Measurements from ENCODE around the gene PRR19. TPM values are rescaled to one million over a fixed set of nuclear protein-coding genes. Genes with fewer than 3 reads are reported as not detected.

PRR19 gene
- total and polyA plus RNA-seq, 10 of the 15 experiments (the other 5 are each of a cell fraction or from before 2014, with no cell fraction given): 0.09 to 1.7 (median 0.73) TPM; not detected in 1

DNA sequence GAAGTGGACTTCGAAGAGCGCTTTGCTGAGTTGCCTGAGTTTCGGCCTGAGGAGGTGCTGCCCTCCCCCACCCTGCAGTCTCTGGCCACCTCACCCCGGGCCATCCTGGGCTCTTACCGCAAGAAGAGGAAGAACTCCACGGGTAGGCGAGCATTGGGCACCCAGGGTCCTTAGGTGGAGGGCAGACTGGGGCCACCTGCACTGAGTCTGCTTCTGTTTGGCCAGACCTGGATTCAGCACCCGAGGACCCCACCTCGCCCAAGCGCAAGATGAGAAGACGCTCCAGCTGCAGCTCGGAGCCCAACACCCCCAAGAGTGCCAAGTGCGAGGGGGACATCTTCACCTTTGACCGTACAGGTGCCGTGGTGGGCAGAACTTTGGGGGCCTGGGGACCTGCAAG is 8.0 kb upstream of the PRR19 start:
- ATAC-seq: no peak
- H2AFZ ChIP-seq (ENCODE audit: control insufficient read depth, low read depth, low read length): no peak overlapping the region
- DNase-seq (ENCODE audit: low read depth, low spot score): no peak
- no peak overlapping the region for H3K27ac ChIP-seq (ENCODE audit: control insufficient read depth, insufficient read depth)
- H3K36me3 ChIP-seq (ENCODE audit: control insufficient read depth in 2 of 2, insufficient read depth in 2 of 2, low read length in 1 of 2): peaks cover 17 to 25% of the 10 kb centered on the region in 2 experiments; a peak in 3 of 4 replicates
- no peaks in the 10 kb centered on the region for H3K9me3 ChIP-seq (replicated peaks; ENCODE audit: control insufficient read depth, insufficient read depth, low read length)
- intact Hi-C loops (cut with micrococcal nuclease; ENCODE audit: unreplicated experiment) (no loop called here), in situ Hi-C loops (cut with MboI) (no loop called here)
- no peaks in the 10 kb centered on the region; the same call in 1 of the 2 replicates for H3K4me1 ChIP-seq (ENCODE audit: control insufficient read depth, insufficient read depth, low read length)
- no peak overlapping the region for H3K9ac ChIP-seq (ENCODE audit: control insufficient read depth, insufficient read depth, low read length)
- POLR2A ChIA-PET: no interaction called here
- H4K20me1 ChIP-seq (ENCODE audit: control insufficient read depth, insufficient read depth): no peaks in the 10 kb centered on the region
- FAIRE-seq: no peak
- CTCF ChIA-PET: interaction anchor here (0.9 to 3.2 kb wide), 3 partner anchors 49 to 185 kb away, joined by 3 to 25 read pairs (median 4); partner anchors contain the start of gene POU2F2
- H3K79me2 ChIP-seq (ENCODE audit: control insufficient read depth, insufficient read depth, low read length): no peaks in the 10 kb centered on the region
- BruUV-seq (replicated peaks): no TSS peak
- RAD21 ChIA-PET (ENCODE audit: unreplicated experiment): no interaction called here
- H3K4me3 ChIP-seq: no peak overlapping the region
- SMC1A ChIA-PET (ENCODE audit: uncharacterized antibody, unreplicated experiment): no interaction called here
- H3K27me3 ChIP-seq (replicated peaks in 1 of 2; ENCODE audit: control insufficient read depth in 2 of 2, insufficient read depth in 2 of 2, low read length in 1 of 2): no peaks in the 10 kb centered on the region
- WGBS (ENCODE audit: insufficient coverage, insufficient replicate concordance, low lambda C conversion rate, missing lambda C conversion rate): 82% methylated on average over 15 of the region's 15 CpGs
- H3K4me2 ChIP-seq (ENCODE audit: control insufficient read depth, insufficient read depth): no peak overlapping the region
- TF ChIP-seq CBX5 (IDR thresholded peaks at IDR 0.05; ENCODE audit: low read depth) (no peak), NRF1 (conservative IDR thresholded peaks at IDR 0.05; ENCODE audit: low read depth, low read length) (no peak), GABPA (IDR thresholded peaks at IDR 0.05; ENCODE audit: low read depth) (no peak), ZZZ3 (IDR thresholded peaks at IDR 0.05; ENCODE audit: control insufficient read depth, insufficient read length, low read depth) (no peak), MYB (IDR thresholded peaks at IDR 0.05; ENCODE audit: borderline replicate concordance, low read depth, low read length) (no peak), HDGF (IDR thresholded peaks at IDR 0.05) (no peak), LARP7 (IDR thresholded peaks at IDR 0.05) (no peak), RAD21 (IDR thresholded peaks at IDR 0.05; ENCODE audit: insufficient read depth, low read depth, low read length) (no peak), EED (IDR thresholded peaks at IDR 0.05; ENCODE audit: low read depth) (no peak), MEF2A (IDR thresholded peaks at IDR 0.05; ENCODE audit: insufficient read depth, low read depth, low read length) (no peak), TBL1XR1 (IDR thresholded peaks at IDR 0.05; ENCODE audit: low read depth, low read length) (no peak)
- TF ChIP-seq, protein P1, sequence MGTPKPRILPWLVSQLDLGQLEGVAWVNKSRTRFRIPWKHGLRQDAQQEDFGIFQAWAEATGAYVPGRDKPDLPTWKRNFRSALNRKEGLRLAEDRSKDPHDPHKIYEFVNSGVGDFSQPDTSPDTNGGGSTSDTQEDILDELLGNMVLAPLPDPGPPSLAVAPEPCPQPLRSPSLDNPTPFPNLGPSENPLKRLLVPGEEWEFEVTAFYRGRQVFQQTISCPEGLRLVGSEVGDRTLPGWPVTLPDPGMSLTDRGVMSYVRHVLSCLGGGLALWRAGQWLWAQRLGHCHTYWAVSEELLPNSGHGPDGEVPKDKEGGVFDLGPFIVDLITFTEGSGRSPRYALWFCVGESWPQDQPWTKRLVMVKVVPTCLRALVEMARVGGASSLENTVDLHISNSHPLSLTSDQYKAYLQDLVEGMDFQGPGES (IDR thresholded peaks at IDR 0.05): no peak
- TF ChIP-seq, protein P2, sequence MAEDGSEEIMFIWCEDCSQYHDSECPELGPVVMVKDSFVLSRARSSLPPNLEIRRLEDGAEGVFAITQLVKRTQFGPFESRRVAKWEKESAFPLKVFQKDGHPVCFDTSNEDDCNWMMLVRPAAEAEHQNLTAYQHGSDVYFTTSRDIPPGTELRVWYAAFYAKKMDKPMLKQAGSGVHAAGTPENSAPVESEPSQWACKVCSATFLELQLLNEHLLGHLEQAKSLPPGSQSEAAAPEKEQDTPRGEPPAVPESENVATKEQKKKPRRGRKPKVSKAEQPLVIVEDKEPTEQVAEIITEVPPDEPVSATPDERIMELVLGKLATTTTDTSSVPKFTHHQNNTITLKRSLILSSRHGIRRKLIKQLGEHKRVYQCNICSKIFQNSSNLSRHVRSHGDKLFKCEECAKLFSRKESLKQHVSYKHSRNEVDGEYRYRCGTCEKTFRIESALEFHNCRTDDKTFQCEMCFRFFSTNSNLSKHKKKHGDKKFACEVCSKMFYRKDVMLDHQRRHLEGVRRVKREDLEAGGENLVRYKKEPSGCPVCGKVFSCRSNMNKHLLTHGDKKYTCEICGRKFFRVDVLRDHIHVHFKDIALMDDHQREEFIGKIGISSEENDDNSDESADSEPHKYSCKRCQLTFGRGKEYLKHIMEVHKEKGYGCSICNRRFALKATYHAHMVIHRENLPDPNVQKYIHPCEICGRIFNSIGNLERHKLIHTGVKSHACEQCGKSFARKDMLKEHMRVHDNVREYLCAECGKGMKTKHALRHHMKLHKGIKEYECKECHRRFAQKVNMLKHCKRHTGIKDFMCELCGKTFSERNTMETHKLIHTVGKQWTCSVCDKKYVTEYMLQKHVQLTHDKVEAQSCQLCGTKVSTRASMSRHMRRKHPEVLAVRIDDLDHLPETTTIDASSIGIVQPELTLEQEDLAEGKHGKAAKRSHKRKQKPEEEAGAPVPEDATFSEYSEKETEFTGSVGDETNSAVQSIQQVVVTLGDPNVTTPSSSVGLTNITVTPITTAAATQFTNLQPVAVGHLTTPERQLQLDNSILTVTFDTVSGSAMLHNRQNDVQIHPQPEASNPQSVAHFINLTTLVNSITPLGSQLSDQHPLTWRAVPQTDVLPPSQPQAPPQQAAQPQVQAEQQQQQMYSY (CRISPR knock-in tag; IDR thresholded peaks at IDR 0.05): no peak
- TF ChIP-seq, protein P3, sequence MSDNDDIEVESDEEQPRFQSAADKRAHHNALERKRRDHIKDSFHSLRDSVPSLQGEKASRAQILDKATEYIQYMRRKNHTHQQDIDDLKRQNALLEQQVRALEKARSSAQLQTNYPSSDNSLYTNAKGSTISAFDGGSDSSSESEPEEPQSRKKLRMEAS (IDR thresholded peaks at IDR 0.05; ENCODE audit: low read depth, low read length): no peak
- TF ChIP-seq, protein P4, sequence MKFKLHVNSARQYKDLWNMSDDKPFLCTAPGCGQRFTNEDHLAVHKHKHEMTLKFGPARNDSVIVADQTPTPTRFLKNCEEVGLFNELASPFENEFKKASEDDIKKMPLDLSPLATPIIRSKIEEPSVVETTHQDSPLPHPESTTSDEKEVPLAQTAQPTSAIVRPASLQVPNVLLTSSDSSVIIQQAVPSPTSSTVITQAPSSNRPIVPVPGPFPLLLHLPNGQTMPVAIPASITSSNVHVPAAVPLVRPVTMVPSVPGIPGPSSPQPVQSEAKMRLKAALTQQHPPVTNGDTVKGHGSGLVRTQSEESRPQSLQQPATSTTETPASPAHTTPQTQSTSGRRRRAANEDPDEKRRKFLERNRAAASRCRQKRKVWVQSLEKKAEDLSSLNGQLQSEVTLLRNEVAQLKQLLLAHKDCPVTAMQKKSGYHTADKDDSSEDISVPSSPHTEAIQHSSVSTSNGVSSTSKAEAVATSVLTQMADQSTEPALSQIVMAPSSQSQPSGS (IDR thresholded peaks at IDR 0.05; ENCODE audit: low read length): no peak
- TF ChIP-seq, protein P5, sequence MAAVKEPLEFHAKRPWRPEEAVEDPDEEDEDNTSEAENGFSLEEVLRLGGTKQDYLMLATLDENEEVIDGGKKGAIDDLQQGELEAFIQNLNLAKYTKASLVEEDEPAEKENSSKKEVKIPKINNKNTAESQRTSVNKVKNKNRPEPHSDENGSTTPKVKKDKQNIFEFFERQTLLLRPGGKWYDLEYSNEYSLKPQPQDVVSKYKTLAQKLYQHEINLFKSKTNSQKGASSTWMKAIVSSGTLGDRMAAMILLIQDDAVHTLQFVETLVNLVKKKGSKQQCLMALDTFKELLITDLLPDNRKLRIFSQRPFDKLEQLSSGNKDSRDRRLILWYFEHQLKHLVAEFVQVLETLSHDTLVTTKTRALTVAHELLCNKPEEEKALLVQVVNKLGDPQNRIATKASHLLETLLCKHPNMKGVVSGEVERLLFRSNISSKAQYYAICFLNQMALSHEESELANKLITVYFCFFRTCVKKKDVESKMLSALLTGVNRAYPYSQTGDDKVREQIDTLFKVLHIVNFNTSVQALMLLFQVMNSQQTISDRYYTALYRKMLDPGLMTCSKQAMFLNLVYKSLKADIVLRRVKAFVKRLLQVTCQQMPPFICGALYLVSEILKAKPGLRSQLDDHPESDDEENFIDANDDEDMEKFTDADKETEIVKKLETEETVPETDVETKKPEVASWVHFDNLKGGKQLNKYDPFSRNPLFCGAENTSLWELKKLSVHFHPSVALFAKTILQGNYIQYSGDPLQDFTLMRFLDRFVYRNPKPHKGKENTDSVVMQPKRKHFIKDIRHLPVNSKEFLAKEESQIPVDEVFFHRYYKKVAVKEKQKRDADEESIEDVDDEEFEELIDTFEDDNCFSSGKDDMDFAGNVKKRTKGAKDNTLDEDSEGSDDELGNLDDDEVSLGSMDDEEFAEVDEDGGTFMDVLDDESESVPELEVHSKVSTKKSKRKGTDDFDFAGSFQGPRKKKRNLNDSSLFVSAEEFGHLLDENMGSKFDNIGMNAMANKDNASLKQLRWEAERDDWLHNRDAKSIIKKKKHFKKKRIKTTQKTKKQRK (IDR thresholded peaks at IDR 0.05; ENCODE audit: low read depth, low read length): no peak

All from GM12878 (cell line).